Esophagus mucosa (tissue), 1 donor: ENCODE results near the gene XKR7. TPM values are rescaled to one million over a fixed set of nuclear protein-coding genes. Genes with fewer than 3 reads are reported as not detected.
A peak's percentile ranks its signal among the peaks of the same experiment; 100 is the strongest.

Experiments
- ATAC-seq: fragments of 200-7000 bp; cut with Tn5 transposase; one replicate; pipeline ENCODE4 v1.9.1; 2020
- total RNA-seq: library from RNA; stranded (reverse); gene quantifications from one replicate; pipeline ENCODE4 v1.2.4, GENCODE V29; 2023
- donor health status: DM: yes; HTN: yes; CAD: no.

Gene XKR7
- total RNA-seq, 1 donor from 2014 or later: not detected

DNA sequence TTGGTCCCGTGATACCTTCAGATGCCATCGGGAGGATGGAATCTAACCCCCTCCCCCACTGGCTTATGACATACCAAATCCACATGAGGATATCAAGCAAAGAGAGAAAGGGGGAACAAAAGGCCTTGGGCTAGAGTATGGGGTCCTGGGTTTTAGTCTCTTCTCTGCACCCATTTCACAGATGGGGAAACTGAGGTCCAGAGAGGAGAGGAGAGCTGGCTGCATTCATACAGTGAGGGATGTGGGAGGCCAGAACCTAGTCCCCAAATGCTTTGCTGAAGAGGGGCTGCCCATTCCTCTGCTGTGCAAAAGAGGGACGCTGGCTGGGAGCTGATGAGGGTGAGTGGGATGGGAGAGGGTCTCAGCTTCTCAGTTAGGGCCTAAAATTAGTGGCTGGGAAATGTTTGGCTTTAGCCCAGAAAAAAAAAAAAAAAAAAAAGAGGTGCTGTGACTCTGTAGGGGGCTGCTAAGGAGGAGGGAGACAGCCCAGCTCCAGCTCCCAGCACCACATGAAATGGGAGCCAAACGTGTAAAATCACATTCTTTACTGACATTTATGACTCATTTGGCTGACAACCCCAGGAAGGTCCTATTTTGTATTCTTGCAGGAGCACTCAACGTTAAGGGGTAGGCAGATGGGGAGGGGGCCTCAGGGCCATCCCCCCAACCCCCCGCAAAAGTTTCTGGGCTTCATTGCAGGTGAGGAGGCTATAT lies 11.9 kb downstream of the XKR7 start:
- no peak for ATAC-seq

DNA sequence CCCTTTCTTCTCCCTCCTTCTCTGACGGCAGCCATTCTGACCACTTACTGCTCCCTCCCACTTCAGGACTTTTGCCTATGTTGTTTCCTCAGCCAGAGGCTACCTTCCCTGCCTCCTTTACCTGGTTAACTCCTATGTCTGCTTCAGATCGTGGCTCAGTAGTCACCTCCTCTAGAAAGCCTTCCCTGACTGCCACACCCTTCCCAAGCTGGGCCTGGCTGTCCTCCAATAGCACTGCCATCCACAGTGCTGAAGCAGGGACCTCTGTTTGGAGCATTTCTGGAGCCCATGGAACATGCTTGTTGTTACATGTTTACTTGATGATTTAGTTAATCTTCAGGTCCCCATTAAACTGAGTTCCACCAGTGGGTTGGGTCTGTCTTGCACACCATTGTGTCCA lies 13.8 kb downstream of the XKR7 start:
- ATAC-seq: no peak

- ATAC-seq: no peak
Observed at GRCh38 chr20:31984981-31985471, 17.1 kb downstream of the XKR7 start.

DNA sequence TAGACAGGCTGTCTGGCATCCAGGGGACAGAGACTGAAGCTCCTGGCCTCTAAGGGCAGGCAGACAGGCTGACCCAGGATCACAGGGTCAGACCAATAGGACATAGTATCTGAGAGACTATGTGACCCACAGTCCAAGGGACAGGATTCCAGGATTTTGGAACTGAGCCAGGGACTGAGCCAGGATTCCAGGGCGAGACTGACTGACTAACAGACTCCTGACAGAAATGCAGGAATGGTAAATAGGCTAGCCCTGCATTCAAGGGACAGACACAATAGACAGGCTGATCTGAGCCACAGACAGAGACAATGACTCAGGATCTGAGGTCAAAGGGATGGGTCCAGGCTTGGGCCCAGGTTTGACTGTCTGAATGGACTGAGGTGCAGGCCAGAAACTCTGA lies 19.8 kb downstream of the XKR7 start:
- ATAC-seq: peak; percentile 13

DNA sequence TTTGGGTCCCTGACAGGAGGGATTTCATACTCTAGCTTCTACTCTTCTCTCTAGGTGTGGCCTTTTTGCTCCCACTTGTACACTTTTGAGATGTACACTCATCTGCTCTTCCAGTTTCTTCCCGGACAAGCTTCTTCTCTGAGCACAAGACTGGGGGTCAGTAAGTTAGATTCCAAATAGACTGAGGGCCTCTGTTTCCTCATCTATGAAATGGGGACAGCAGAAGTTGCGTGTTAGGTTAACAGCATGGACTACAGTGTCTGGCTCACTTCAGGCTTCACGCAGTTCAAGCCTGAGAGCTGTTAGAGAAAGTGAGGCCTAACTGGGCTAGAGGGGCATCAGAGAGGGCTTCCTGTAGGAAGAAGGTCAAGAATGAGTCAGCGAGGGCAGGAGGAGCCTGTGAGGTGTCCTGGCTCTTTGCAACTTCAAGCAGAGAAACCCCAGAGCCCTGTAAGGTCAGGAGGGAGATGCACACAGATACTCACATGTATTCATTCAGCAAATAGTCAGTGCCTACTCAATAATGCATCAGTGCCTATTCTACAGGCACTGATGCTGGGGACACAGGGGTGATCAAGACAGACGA lies 20.6 kb downstream of the XKR7 start:
- no peak for ATAC-seq

DNA sequence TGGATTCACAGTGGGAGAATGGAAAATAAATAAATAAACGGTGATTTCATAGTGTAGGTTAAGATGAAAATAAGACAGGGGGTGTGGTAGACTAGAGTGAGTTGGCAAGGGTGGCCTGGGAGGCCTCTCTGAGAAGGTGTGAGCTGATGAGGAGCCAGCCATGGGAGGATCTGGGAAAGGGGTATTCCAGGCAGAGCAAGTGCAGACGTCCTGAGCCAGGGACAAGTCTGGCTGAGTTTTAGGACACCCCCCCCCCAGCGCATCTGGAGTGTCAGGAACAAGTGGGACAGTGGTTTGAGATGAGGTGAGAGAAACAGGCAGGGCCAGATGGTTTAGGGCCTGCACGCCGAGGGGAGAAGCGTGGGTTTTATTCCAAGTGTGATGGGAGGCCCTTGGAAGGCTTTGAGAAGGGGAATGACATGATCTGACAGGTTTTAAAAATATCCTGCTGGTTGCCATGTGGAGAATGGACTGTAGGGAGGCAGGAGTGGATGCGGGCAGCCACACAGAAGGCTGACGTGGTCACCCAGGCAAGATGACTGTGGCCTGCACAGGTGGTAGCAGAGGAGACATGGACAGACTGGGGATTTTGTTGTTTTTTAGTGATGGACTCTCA lies 21.2 kb downstream of the XKR7 start:
- no peak for ATAC-seq

- no peak for ATAC-seq
Observed at GRCh38 chr20:31990641-31991338, 22.8 kb downstream of the XKR7 start.

DNA sequence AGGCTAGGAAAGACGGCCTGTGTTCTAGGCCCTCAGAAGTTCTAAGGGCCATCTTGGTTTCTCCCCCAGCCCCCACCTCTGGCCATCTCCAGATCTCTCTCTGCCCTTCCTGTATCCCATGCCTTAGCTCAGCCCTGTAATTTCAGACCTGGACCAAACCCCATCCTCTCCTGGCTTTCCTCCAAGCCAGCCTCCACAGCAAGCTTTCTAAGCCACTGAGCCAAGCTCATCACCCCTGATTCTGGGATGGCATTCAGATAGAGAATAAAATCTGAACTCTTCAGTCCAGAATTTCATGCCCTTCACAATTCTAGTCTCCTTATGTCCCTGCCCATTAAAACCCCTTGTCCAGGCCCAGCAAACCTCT lies 23.4 kb downstream of the XKR7 start:
- no peak for ATAC-seq

DNA sequence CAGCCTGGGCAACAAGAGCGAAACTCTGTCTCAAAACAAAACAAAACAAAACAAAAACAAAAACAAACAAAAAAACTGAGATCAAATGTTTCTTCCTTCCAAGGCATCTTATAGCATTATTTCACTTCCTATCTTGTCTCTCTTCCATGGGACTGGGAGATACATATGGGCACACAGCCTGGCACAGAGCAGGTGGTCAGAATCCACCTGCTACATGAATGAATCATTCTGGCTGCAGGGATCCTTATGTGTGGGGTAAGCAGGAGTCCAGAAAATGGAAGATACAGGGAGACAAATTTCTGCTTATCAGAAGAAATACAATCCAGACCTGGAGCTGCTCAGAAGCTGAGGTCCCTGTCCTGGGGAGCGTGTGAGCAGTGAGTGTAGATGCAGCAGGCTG lies 24.1 kb downstream of the XKR7 start:
- ATAC-seq: no peak

- no peak for ATAC-seq
Observed at GRCh38 chr20:31996996-31997395, 29.0 kb downstream of the XKR7 start.

- no peak for ATAC-seq
Observed at GRCh38 chr20:31998246-31998645, 30.3 kb downstream of the XKR7 start.

DNA sequence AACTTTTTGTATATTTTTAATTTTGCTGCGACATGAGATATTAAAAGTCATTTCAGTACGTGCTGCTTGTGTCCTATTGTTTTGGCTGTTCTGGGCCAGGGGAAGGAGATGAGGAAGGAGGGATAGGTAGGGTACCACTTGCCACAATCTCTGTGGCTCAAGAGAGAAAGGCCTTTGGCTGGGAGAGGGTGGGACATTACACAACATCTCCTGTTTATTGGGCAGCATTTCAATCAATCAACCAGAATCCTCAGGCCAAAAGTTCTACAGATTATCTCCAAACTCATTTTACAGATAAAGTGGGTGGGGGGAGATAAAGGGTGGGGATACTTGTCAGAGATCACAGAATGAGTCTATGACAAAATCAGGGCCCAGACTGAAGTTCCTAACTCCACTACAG lies 35.4 kb downstream of the XKR7 start:
- ATAC-seq: no peak

- no peak for ATAC-seq
Observed at GRCh38 chr20:32004963-32005362, 37.0 kb downstream of the XKR7 start.

DNA sequence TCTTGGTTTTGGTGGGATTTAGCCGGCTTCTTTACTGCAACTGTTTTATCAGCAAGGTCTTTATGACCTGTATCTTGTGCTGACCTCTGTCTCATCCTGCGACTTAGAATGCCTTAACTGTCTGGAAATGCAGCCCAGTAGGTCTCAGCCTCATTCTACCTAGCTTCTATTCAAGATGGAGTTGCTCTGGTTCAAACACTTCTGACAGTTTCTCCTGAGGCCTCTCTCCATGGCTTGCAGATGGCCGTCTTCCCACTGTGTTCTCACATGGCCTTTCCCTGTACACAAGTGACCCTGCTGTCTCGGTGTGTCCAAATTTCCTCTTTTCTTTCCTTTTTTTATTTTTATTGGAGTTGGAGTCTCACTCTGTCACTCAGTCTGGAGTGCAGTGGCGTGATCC lies 38.1 kb downstream of the XKR7 start:
- ATAC-seq: no peak

DNA sequence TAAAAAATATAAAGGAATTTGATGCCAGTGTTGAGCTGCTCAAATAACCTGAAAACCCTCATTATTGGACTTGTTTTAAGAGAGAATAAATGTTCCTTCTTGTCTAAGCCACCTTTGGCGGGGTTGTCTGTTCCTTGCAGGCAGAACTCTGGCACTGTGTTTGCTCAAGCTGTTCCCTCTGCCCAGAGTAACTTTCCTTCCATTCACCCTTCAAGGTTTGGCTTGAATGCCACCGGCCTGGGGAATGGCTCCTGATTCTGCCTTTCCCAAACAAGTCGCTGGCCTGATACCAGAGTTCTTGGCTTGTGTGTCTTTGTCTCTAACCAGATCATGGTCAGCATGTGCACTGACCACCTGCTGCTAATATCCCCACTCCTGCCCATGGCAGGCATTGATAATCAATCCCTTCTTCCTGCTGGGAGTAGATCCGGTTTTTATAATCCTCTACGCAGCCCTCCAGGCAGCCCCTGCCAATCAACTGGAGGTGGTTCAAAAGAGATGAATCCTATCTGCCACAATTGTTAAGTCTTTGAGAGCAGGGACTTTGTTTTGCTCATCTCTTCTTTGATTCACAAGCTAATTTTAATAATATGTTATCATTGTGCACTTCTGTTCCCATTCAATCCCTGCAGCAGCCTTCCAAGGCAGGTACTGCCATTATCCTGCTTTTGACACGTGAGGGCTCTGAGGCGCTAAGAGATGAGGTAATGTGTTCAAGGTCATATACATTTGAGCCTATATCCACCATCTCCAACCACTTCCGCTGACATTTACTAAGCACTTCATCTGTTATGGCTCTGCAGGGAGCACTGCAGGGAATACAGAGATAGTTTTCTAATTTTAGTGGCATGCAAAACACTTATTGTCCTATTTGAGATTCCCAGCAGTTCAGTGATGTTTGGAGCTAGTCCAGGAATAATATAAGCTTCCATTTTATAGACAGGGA lies 39.2 kb downstream of the XKR7 start:
- no peak for ATAC-seq

DNA sequence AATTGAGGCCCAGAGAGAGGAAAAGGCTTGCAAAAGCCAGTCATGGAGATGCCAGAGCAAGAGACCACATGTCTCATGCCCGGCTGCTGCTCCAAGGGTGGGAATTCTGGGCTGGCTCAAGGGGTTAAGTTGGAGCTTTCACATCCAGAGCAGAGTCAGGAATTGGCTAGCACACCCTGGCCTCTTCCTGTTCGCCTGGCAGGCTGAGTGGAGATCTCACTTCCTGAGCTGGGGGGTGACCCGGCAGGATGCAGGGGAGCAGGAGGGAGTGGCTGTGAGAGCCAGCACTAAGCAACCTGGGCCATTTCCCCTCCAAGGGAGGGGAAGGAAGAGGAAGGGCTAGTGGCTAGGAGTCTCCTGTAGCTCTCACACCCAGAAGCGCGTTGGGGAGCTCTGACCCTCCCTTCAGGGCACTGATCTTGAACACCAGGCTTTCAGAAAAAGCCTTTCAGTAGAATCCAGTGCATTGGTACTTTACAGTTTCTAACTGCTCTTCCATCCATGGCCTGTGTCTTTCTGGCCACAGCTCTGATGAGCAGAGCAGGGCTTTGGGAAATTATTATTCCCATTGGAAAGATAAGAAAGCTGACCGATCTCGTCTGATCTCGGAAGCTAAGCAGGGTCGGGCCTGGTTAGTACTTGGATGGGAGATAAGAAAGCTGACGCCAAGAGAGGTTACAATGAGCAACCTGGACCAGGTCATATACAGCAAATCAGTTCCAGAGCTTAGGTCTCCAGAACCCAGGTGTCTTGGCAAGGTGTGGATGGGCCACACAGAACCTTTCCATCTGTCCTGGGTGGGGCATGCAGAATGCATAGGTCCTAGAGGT lies 40.1 kb downstream of the XKR7 start:
- ATAC-seq: peak; percentile 65

- ATAC-seq: no peak
Observed at GRCh38 chr20:32009564-32009963, 41.6 kb downstream of the XKR7 start.

DNA sequence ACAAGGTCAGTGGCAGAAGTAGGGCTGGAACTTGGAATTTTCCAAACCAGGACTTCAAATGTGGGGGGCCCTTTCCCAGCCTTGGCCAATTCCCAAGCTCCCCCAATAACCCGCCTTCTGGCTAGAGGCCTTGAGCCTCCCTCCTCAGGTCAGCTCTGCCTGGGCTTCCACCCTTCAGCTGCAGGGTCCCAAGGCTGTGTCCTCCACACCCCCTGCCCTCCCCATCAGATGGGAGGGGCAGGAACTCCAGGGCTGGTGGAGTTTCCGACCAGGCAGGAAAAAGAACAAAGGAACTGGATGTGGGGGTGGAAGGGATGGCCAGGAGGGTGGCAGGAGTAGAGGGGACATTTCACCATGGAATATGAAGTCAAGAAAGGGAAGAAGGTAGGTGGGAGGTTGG lies 42.1 kb downstream of the XKR7 start, which contains the start of gene CCM2L:
CCM2L (plus strand) TSS at position 338 of the 400 bp plus-strand sequence; CDS start at position 355, 17 bp downstream.
- ATAC-seq: peak; percentile 35

DNA sequence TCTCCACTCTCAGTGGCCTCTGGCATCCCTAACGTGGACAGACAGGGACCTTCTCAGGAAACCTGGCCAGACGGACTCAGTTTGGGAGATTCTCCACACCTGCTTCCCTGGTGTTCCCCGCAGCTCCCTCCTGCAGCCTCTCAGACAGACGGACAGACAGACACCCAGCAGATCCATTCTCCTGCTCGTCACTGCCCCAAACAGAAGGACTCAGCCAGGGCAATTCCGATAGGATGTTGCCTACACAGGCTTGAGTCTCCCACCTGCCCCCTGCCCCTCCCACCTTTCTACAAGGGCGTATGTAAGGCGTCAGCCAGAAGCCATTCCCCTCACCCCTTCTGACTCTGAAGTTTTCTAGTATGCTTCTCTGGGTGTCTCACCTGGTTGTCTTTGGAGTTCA lies 42.7 kb downstream of the XKR7 start:
- no peak for ATAC-seq

GRCh38 chr20:32012159-32012688 lies 44.3 kb downstream of the XKR7 start:
- ATAC-seq: no peak

DNA sequence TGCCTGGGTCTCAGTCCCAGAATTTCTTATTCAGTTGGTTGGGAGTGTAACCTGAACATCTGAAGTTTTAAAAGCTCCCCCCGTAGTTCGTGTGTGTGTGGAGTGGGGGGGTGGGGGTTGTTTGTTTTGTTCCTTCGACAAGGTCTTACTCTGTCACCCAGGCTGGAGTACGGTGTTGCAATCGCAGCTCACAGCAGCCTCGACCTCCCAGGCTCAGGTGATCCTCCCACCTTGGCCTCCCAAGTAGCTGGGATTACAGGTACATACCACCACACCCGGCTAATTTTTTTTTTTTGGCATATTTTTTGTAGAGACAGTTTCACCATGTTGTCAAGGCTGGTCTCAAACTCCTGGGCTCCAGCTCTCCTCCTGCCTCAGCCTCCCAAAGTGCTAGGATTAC lies 45.4 kb downstream of the XKR7 start:
- no peak for ATAC-seq
